ENCODE data around the gene PCBP3.

- no peak for TF ChIP-seq CTCF (conservative IDR thresholded peaks at IDR 0.05)
- TF ChIP-seq EZH2 (IDR thresholded peaks at IDR 0.05; ENCODE audit: low read depth) = no peak
Observed at GRCh38 chr21:45680215-45680614, 36.7 kb downstream of the PCBP3 start.
